Trophoblast cell (in vitro differentiated cells and primary cell): ENCODE results near the gene ADCY5.

Experiments used
- DNase-seq, 2 donors: peaks; one replicate each; pipeline ENCODE4 v3.0.0-alpha.2; 2016
- H2AFZ ChIP-seq: 2 replicates; pipeline ENCODE4 v1.6.1; 2013; ENCODE audit warnings: low read length, moderate library complexity, mild to moderate bottlenecking; ENCODE audit not compliant: insufficient read depth, poor library complexity
- H2AK5ac ChIP-seq: 2 replicates; pipeline ENCODE4 v1.6.1; 2013; ENCODE audit warnings: mild to moderate bottlenecking, low read length
- H2BK120ac ChIP-seq: 2 replicates; pipeline ENCODE4 v1.6.1; 2013; ENCODE audit warnings: low read length, mild to moderate bottlenecking, moderate library complexity; ENCODE audit not compliant: insufficient read depth, poor library complexity
- H2BK12ac ChIP-seq: 2 replicates; pipeline ENCODE4 v1.6.1; 2013; ENCODE audit warnings: mild to moderate bottlenecking, low read length, moderate library complexity
- H2BK5ac ChIP-seq: 2 replicates; pipeline ENCODE4 v1.6.1; 2013; ENCODE audit warnings: low read length, low read depth, moderate library complexity, mild to moderate bottlenecking; ENCODE audit not compliant: poor library complexity
- H3K14ac ChIP-seq: 2 replicates; pipeline ENCODE4 v1.6.1; 2013; ENCODE audit warnings: mild to moderate bottlenecking, low read length
- H3K18ac ChIP-seq: 2 replicates; pipeline ENCODE4 v1.6.1; 2013; ENCODE audit warnings: mild to moderate bottlenecking, low read length
- H3K23ac ChIP-seq: 2 replicates; pipeline ENCODE4 v1.6.1; 2013; ENCODE audit warnings: low read length
- H3K27ac ChIP-seq: 2 replicates; pipeline ENCODE4 v1.5.1; 2013; ENCODE audit warnings: low read depth, mild to moderate bottlenecking, inconsistent platforms, low read length, moderate library complexity
- H3K27me3 ChIP-seq: 2 replicates; pipeline ENCODE4 v1.6.1; 2013; ENCODE audit warnings: inconsistent platforms, mild to moderate bottlenecking, low read length, moderate library complexity; ENCODE audit not compliant: insufficient read depth
- H3K36me3 ChIP-seq, 2 experiments: 1 replicate in 1 of 2; 2 replicates in 1 of 2; pipeline ENCODE4 v1.6.1; 2013; ENCODE audit warnings: low read length in 2 of 2, mild to moderate bottlenecking in 2 of 2, moderate library complexity in 1 of 2; ENCODE audit not compliant: insufficient read depth in 2 of 2, control insufficient read depth in 1 of 2
- H3K4ac ChIP-seq: 2 replicates; pipeline ENCODE4 v1.6.1; 2013; ENCODE audit warnings: low read depth, mild to moderate bottlenecking, low read length, moderate library complexity
- H3K4me1 ChIP-seq, 2 experiments: 1 replicate in 1 of 2; 2 replicates in 1 of 2; pipeline ENCODE4 v1.6.1; 2013; ENCODE audit warnings: low read length in 2 of 2, mild to moderate bottlenecking in 2 of 2, moderate library complexity in 1 of 2; ENCODE audit not compliant: insufficient read depth in 2 of 2, control insufficient read depth in 1 of 2
- H3K4me2 ChIP-seq: 2 replicates; pipeline ENCODE4 v1.6.1; 2013; ENCODE audit warnings: inconsistent platforms, mild to moderate bottlenecking, low read length, moderate library complexity
- H3K4me3 ChIP-seq: 2 replicates; pipeline ENCODE4 v1.5.1; 2013; ENCODE audit warnings: mild to moderate bottlenecking, low read depth, low read length, inconsistent platforms
- H3K79me1 ChIP-seq: one replicate; pipeline ENCODE4 v1.6.1; 2013; ENCODE audit warnings: low read length
- H3K79me2 ChIP-seq: 2 replicates; pipeline ENCODE4 v1.6.1; 2013; ENCODE audit warnings: low read length, mild to moderate bottlenecking; ENCODE audit not compliant: control insufficient read depth, insufficient read depth, poor library complexity
- H3K9ac ChIP-seq: 2 replicates; pipeline ENCODE4 v1.6.1; 2013; ENCODE audit warnings: mild to moderate bottlenecking, low read length
- H3K9me3 ChIP-seq: 2 replicates; pipeline ENCODE4 v1.6.1; 2013; ENCODE audit warnings: low read depth, mild to moderate bottlenecking, control low read depth, inconsistent platforms, low read length; ENCODE audit not compliant: insufficient read depth
- H4K12ac ChIP-seq: 2 replicates; pipeline ENCODE4 v1.6.1; 2013; ENCODE audit warnings: low read depth, mild to moderate bottlenecking, low read length, moderate library complexity
- H4K8ac ChIP-seq: 2 replicates; pipeline ENCODE4 v1.6.1; 2013; ENCODE audit warnings: low read depth, mild to moderate bottlenecking, low read length, moderate library complexity
- H4K91ac ChIP-seq: one replicate; pipeline ENCODE4 v1.6.1; 2013; ENCODE audit warnings: low read depth, mild to moderate bottlenecking, low read length, moderate library complexity
- WGBS: extraction: QIAGEN DNeasy Blood & Tissue Kit; methylation state at CpG from one replicate; pipeline ENCODE4 v1.1.7; 2013; ENCODE audit warnings: missing lambda C conversion rate; ENCODE audit not compliant: insufficient read length, insufficient coverage; ENCODE audit errors: extremely low coverage; 5-methylcytosine and 5-hydroxymethylcytosine counted together

ADCY5 gene

DNA sequence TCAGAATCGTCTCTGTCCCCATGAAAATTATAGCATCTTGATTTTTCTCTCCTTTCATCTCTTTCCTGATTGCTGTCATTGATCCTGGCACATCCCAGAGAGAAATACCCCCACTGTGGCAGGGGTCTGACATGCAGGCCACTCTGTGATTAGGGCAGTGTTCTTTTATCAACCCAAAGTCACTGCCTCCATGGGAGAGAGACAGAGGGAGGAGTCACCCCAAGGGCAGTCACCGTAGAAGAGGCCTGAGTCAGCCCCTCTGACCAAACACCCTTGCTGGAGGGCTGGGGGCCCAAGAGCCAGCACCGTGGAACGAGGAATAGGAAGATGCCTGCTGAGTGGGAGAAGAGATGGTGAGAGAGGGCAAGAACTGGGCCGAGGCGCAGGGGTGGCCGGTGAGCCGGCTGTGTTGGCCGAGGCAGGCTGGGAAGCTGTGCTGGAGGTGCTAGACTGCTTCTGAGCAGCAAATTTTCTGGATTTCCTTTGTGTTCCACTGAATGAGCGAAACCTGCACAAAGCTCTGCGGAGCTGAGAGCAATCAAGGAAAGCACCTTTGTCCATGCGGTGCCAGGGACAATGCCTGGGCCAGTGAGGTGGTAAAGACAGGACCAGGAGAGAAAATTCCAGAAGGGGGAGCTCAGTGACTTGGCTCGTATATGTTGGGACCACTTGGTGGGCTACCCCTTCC, 103.8 kb downstream of the ADCY5 start:
- H3K36me3 ChIP-seq = no peaks in the 10 kb centered on the region
- no peak overlapping the region for H4K8ac ChIP-seq
- no peaks in the 10 kb centered on the region for H3K79me1 ChIP-seq
- H3K9ac ChIP-seq = no peak overlapping the region
- no peak overlapping the region for H3K4me3 ChIP-seq
- no peak overlapping the region for H2BK120ac ChIP-seq
- H2AFZ ChIP-seq = no peak overlapping the region
- no peak overlapping the region for H2AK5ac ChIP-seq
- no peak overlapping the region for H3K27ac ChIP-seq
- H3K27me3 ChIP-seq = no peaks in the 10 kb centered on the region
- no peak overlapping the region for H3K18ac ChIP-seq
- H4K91ac ChIP-seq = peak overlapping the region; percentile 22
- no peak overlapping the region for H3K23ac ChIP-seq
- peaks cover 2% of the 10 kb centered on the region for H3K9me3 ChIP-seq
- H3K4me1 ChIP-seq = peaks cover 22 to 27% of the 10 kb centered on the region in 2 experiments
- no peak overlapping the region for H3K14ac ChIP-seq
- H2BK12ac ChIP-seq = no peak overlapping the region
- no peak overlapping the region for H2BK5ac ChIP-seq
- H4K12ac ChIP-seq = no peak overlapping the region
- peak in 1 of 2 donors; percentile 18 for DNase-seq
- WGBS = no CpG with 5 or more reads among the region's 13 CpGs
- H3K4me2 ChIP-seq = no peak overlapping the region
- H3K79me2 ChIP-seq = no peaks in the 10 kb centered on the region
- H3K4ac ChIP-seq = no peak overlapping the region

- no peak overlapping the region for H4K8ac ChIP-seq
- H3K79me2 ChIP-seq = no peaks in the 10 kb centered on the region
These were observed 104.5 kb downstream of the ADCY5 start for GRCh38 chr3:123344175-123344906.

DNA sequence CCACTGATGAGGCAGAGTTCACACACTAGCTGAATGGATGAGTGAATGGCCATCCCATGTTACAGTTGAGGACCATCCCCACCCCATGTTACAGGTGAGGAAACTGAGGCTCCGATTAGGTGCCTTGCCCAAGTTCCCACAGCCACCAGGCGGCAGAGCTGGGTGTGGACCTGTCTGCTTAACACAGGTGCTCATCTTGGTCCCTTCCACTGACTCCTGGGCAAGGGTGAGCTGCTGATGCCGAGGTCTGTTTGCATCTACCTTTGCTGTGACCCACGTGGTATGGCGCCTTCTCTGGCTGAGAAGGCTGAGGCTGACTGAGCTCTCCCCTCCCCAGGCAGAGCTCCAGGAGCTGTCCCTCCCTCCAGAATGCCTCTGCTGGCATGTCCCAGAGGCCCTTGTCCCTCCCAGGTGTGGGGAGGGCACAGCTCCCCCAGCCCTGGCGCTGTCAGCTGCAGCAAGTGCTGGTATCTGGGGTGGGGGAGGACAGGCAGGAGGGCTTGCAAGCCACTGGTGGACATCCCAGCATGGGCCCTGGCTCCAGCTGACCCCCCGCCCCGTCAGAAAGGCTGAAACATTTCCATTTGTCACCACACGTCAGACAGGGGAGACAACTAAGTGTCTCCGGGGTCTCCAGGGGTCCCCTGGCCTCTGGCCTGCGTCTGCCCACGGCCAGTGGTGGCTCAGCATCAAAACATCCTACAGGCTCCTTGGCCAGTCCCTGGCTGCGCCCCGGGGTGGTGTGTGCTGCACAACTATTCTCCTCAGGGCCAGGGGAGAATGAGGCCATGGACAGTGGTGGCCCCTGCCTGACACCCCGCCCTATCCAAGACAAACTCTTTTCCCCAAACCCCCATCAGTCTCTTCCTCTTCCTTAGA, 105.4 kb downstream of the ADCY5 start:
- peaks cover 22 to 27% of the 10 kb centered on the region in 2 experiments for H3K4me1 ChIP-seq
- H3K4me2 ChIP-seq = no peak overlapping the region
- H2AFZ ChIP-seq = no peak overlapping the region
- no peaks in the 10 kb centered on the region for H3K79me2 ChIP-seq
- H4K8ac ChIP-seq = no peak overlapping the region
- no peak overlapping the region for H3K9ac ChIP-seq
- no peak overlapping the region for H2AK5ac ChIP-seq
- H3K27ac ChIP-seq = no peak overlapping the region
- no peak overlapping the region for H2BK120ac ChIP-seq
- H3K79me1 ChIP-seq = no peaks in the 10 kb centered on the region
- H3K4ac ChIP-seq = no peak overlapping the region
- WGBS = no CpG with 5 or more reads among the region's 15 CpGs
- no peak overlapping the region for H2BK12ac ChIP-seq
- H3K36me3 ChIP-seq = no peaks in the 10 kb centered on the region
- H3K23ac ChIP-seq = no peak overlapping the region
- H2BK5ac ChIP-seq = no peak overlapping the region
- no peak overlapping the region for H3K4me3 ChIP-seq
- DNase-seq = no peak
- H4K12ac ChIP-seq = no peak overlapping the region
- no peaks in the 10 kb centered on the region for H3K9me3 ChIP-seq
- H4K91ac ChIP-seq = no peak overlapping the region
- H3K14ac ChIP-seq = no peak overlapping the region
- H3K27me3 ChIP-seq = no peaks in the 10 kb centered on the region
- H3K18ac ChIP-seq = no peak overlapping the region

More at GRCh38 chr3:123344175-123344906, 104.5 kb downstream of the ADCY5 start:
- Histone ChIP-seq H4K91ac (no peak overlapping the region), H3K9me3 (peaks cover 2% of the 10 kb centered on the region), H3K18ac (no peak overlapping the region), H2BK5ac (no peak overlapping the region), H3K27ac (no peak overlapping the region), H3K79me1 (no peaks in the 10 kb centered on the region), H3K14ac (no peak overlapping the region), H2BK120ac (no peak overlapping the region), H3K4ac (no peak overlapping the region), H3K27me3 (no peaks in the 10 kb centered on the region), H4K12ac (no peak overlapping the region), H3K36me3 (no peaks in the 10 kb centered on the region), H2BK12ac (no peak overlapping the region), H3K9ac (no peak overlapping the region), H3K4me3 (no peak overlapping the region), H2AK5ac (no peak overlapping the region), H3K23ac (no peak overlapping the region), H3K4me2 (no peak overlapping the region), H3K4me1 (peaks cover 22 to 27% of the 10 kb centered on the region in 2 experiments), H2AFZ (no peak overlapping the region)
- DNase-seq = no peak
- no CpG with 5 or more reads among the region's 6 CpGs for WGBS

DNA sequence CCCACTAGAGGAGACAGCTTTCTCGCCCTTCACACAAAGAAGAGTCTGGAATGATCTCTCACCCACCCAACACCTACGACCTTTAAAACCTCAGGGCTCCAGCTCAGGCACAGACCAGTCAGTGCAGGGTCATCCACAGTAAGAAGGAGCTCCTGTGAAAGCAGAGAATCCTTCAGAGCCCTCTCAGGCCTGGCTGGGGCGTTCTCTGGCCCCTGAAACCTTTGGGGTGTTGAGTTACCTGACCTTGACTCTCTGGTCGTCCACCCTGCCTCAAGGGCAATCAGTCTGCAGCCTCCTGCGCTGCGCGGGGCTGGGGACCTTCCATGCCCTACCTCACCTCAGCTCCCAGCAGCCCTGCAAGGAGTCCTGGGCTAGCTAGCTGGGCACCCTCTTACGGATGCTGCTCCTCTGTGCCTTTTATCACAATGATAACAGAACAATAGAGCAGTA, 106.2 kb downstream of the ADCY5 start:
- Histone ChIP-seq H3K4me1 (peaks cover 22 to 27% of the 10 kb centered on the region in 2 experiments), H3K9me3 (no peaks in the 10 kb centered on the region), H3K14ac (no peak overlapping the region), H2BK5ac (no peak overlapping the region), H2BK120ac (no peak overlapping the region), H3K4ac (no peak overlapping the region), H4K8ac (no peak overlapping the region), H2BK12ac (no peak overlapping the region), H2AFZ (no peak overlapping the region), H3K4me3 (no peak overlapping the region), H3K79me1 (no peaks in the 10 kb centered on the region), H3K18ac (no peak overlapping the region), H3K9ac (no peak overlapping the region), H2AK5ac (no peak overlapping the region), H3K27me3 (no peaks in the 10 kb centered on the region), H3K23ac (no peak overlapping the region), H4K12ac (no peak overlapping the region), H3K79me2 (no peaks in the 10 kb centered on the region), H4K91ac (no peak overlapping the region), H3K36me3 (no peaks in the 10 kb centered on the region), H3K4me2 (no peak overlapping the region), H3K27ac (no peak overlapping the region)
- DNase-seq = no peak
- whole genome bisulfite sequencing = no CpG with 5 or more reads among the region's 8 CpGs
